Mammary epithelial cell (primary cell): ENCODE results near the gene CCDC27.

Experiments
- EZH2 ChIP-seq: IDR thresholded peaks from 2 replicates; pipeline ENCODE4 v1.6.1; 2012; ENCODE audit warnings: low read length, inconsistent platforms, borderline replicate concordance
- TF ChIP-seq, protein P1 (sequence below), 2 donors: IDR thresholded peaks in 1 of 2; conservative IDR thresholded peaks in 1 of 2; 2 replicates each; pipeline ENCODE4 v1.5.1; 2011 to 2012; ENCODE audit warnings: inconsistent platforms in 2 of 2, low read length in 2 of 2, mild to moderate bottlenecking in 2 of 2, control low read depth in 1 of 2, low read depth in 1 of 2; ENCODE audit not compliant: insufficient read depth in 1 of 2; ENCODE audit errors: extremely low read depth in 1 of 2

DNA sequence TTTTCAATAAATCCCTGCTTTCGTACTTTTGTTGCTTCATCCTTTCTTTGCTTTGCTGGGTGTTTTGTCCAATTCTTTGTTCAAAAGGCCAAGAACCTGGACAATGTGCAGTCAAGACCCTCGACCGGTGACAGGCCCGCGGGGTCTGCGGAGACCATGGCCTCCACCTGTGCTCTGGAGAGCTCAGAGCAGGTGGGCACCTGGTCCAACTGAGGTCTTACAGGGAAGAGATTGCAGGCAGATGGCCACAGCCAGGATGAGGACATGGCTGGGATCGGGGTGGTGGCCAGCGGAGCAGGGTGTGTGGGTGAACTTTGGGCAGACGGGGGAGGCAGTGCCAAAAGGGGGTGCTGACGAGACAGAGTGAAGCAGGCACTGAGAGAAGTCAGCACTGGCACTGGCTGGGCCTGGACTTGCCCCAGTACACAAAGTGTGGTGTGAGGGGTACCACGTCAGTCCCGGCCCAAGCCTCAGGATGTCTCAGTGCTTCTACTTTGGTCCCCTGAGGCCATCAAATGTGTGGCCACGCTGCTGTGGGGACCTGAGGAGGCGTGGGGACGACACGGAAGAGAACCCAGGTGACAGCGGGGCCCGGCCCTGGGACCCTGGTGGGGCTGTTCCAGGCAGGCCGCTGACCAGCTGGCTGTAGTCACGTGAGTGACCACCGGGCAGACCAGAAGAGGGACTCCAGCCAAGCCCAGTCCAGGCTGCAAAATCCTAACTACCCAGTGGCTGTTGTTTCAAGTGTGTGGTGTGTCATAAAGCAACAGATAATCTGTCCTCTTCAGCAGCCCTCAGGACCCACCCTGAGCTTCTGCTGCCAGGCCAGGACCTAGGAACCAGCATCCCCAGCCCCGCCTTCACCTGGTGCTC is 10.4 kb upstream of the CCDC27 start:
- TF ChIP-seq, protein P1, sequence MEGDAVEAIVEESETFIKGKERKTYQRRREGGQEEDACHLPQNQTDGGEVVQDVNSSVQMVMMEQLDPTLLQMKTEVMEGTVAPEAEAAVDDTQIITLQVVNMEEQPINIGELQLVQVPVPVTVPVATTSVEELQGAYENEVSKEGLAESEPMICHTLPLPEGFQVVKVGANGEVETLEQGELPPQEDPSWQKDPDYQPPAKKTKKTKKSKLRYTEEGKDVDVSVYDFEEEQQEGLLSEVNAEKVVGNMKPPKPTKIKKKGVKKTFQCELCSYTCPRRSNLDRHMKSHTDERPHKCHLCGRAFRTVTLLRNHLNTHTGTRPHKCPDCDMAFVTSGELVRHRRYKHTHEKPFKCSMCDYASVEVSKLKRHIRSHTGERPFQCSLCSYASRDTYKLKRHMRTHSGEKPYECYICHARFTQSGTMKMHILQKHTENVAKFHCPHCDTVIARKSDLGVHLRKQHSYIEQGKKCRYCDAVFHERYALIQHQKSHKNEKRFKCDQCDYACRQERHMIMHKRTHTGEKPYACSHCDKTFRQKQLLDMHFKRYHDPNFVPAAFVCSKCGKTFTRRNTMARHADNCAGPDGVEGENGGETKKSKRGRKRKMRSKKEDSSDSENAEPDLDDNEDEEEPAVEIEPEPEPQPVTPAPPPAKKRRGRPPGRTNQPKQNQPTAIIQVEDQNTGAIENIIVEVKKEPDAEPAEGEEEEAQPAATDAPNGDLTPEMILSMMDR (conservative IDR thresholded peaks at IDR 0.05 in 1 of 2, IDR thresholded peaks at IDR 0.05 in 1 of 2; ENCODE audit: extremely low read depth in 1 of 2, insufficient read depth in 1 of 2, low read depth in 1 of 2, low read length in 2 of 2): no peak
- TF ChIP-seq EZH2: no peak
